Upper lobe of left lung (tissue), 6 donors: Measurements from ENCODE around the gene SPSB1. TPM values are rescaled to one million over a fixed set of nuclear protein-coding genes. Genes with fewer than 3 reads are reported as not detected.

Experiments
- ATAC-seq, 2 donors: fragments of 200-7000 bp; cut with Tn5 transposase; one replicate each; pipeline ENCODE4 v1.9.1; 2022; ENCODE audit warnings: mild to moderate bottlenecking in 2 of 2, moderate library complexity in 2 of 2; ENCODE audit not compliant: low FRiP score in 2 of 2
- DNase-seq, 2 donors: peaks; one replicate each; pipeline ENCODE4 v3.0.0-alpha.2; 2019 to 2020
- H3K27ac ChIP-seq, 4 donors: fragments of 200-600 bp; sonication (generic); one replicate each; pipeline ENCODE4 v1.5.1; 2016 to 2019
- H3K27me3 ChIP-seq, 4 donors: fragments of 200-600 bp; sonication (generic); one replicate each; pipeline ENCODE4 v1.5.1; 2017 to 2019
- H3K36me3 ChIP-seq, 4 donors: fragments of 200-600 bp; sonication (generic); one replicate each; pipeline ENCODE4 v1.5.1; 2016 to 2019
- H3K4me1 ChIP-seq, 4 donors: fragments of 200-600 bp; sonication (generic); one replicate each; pipeline ENCODE4 v1.5.1; 2018 to 2019
- H3K4me3 ChIP-seq, 4 donors: fragments of 200-600 bp; sonication (generic); one replicate each; pipeline ENCODE4 v1.5.1; 2017 to 2019; ENCODE audit warnings: mild to moderate bottlenecking in 2 of 4, moderate library complexity in 1 of 4
- H3K9me3 ChIP-seq, 4 donors: fragments of 200-600 bp; sonication (generic); one replicate each; pipeline ENCODE4 v1.5.1; 2018 to 2019
- CTCF ChIP-seq, 6 experiments: fragments of 450-650 bp in 4 of 6; fragments of 200-600 bp in 2 of 6; sonication (generic) in 2 of 6; IDR thresholded peaks; one replicate each; pipeline ENCODE4 v1.5.1; 2016 to 2019; ENCODE audit warnings: antibody characterized with exemption in 6 of 6
- EP300 ChIP-seq, 4 donors: sonication (generic); formaldehyde crosslinking; IDR thresholded peaks; one replicate each; pipeline ENCODE4 v1.5.1; 2017; ENCODE audit warnings: antibody characterized with exemption in 4 of 4, control low read depth in 2 of 4
- POLR2A ChIP-seq, 4 donors: fragments of 450-650 bp; IDR thresholded peaks; one replicate each; pipeline ENCODE4 v1.5.1; 2016 to 2017; ENCODE audit warnings: antibody characterized with exemption in 4 of 4, mild to moderate bottlenecking in 2 of 4
- POLR2AphosphoS5 ChIP-seq, 2 donors: sonication (generic); formaldehyde crosslinking; IDR thresholded peaks; one replicate each; pipeline ENCODE4 v1.5.1; 2017; ENCODE audit warnings: antibody characterized with exemption in 2 of 2
- WGBS, 2 donors: methylation state at CpG; one replicate each; pipeline ENCODE4 v1.1.5; 2017 to 2018; 5-methylcytosine and 5-hydroxymethylcytosine counted together
- total RNA-seq, 6 donors: library from RNA; depleted of rRNA in 4 of 6; stranded (reverse); fragments of >200 nt in 4 of 6; gene quantifications; one replicate each; pipeline versions ENCODE4 v1.1.0 to v1.2.1, GENCODE V29; 2016 to 2021
- donor health status: DM: no; HTN: no; CAD: no; lungs with moderate emphysema.
- donor health status: DM: no; HTN: yes; CAD: no; lungs with severe emphysema.

Gene SPSB1
- total RNA-seq, 6 donors from 2014 or later: 21.0 to 49.1 (median 30.3) TPM

GRCh38 chr1:9306006-9306405 is 13.3 kb downstream of the SPSB1 start:
- TF ChIP-seq POLR2A (IDR thresholded peaks at IDR 0.05) (no peak), POLR2AphosphoS5 (IDR thresholded peaks at IDR 0.05) (no peak), CTCF (IDR thresholded peaks at IDR 0.05) (no peak), EP300 (IDR thresholded peaks at IDR 0.05) (no peak)
- H3K27me3 ChIP-seq: no peaks in the 10 kb centered on the region
- H3K9me3 ChIP-seq: no peaks in the 10 kb centered on the region
- DNase-seq (no peak), ATAC-seq (no peak)
- H3K36me3 ChIP-seq: no peaks in the 10 kb centered on the region
- 89 to 91% methylated on average over 6 to 14 of the region's 14 CpGs for WGBS, 2 donors
- H3K4me3 ChIP-seq: no peak overlapping the region
- peaks cover 22 to 48% (median 31%) of the 10 kb centered on the region in 4 donors for H3K4me1 ChIP-seq
- H3K27ac ChIP-seq: no peak overlapping the region

GRCh38 chr1:9307303-9307702 is 14.6 kb downstream of the SPSB1 start:
- TF ChIP-seq EP300 (IDR thresholded peaks at IDR 0.05) (no peak), CTCF (IDR thresholded peaks at IDR 0.05) (no peak), POLR2AphosphoS5 (IDR thresholded peaks at IDR 0.05) (no peak), POLR2A (IDR thresholded peaks at IDR 0.05) (no peak)
- DNase-seq (no peak), ATAC-seq (no peak)
- WGBS, 2 donors: 87 to 94% methylated on average over 10 of the region's 10 CpGs
- Histone ChIP-seq H3K27ac (no peak overlapping the region), H3K4me3 (no peak overlapping the region), H3K27me3 (no peaks in the 10 kb centered on the region), H3K36me3 (no peaks in the 10 kb centered on the region), H3K4me1 (peaks cover 18 to 35% (median 23%) of the 10 kb centered on the region in 4 donors), H3K9me3 (no peaks in the 10 kb centered on the region)

GRCh38 chr1:9308236-9308785 is 15.6 kb downstream of the SPSB1 start:
- WGBS, 2 donors: 83% methylated on average over 6 to 9 of the region's 9 CpGs
- Histone ChIP-seq H3K27me3 (no peaks in the 10 kb centered on the region), H3K4me3 (no peak overlapping the region), H3K27ac (no peak overlapping the region), H3K9me3 (no peaks in the 10 kb centered on the region), H3K36me3 (no peaks in the 10 kb centered on the region), H3K4me1 (peaks cover 8 to 29% (median 13%) of the 10 kb centered on the region in 4 donors)
- DNase-seq (no peak), ATAC-seq (no peak)
- TF ChIP-seq CTCF (IDR thresholded peaks at IDR 0.05): no peak
- no peak for TF ChIP-seq POLR2AphosphoS5 (IDR thresholded peaks at IDR 0.05)
- no peak for TF ChIP-seq POLR2A (IDR thresholded peaks at IDR 0.05)
- TF ChIP-seq EP300 (IDR thresholded peaks at IDR 0.05): no peak

GRCh38 chr1:9309080-9309479 is 16.4 kb downstream of the SPSB1 start:
- ATAC-seq: no peak
- no peak for TF ChIP-seq POLR2A (IDR thresholded peaks at IDR 0.05)
- TF ChIP-seq CTCF (IDR thresholded peaks at IDR 0.05): no peak
- Histone ChIP-seq H3K4me3 (no peak overlapping the region), H3K27ac (no peak overlapping the region), H3K36me3 (no peaks in the 10 kb centered on the region), H3K27me3 (no peaks in the 10 kb centered on the region), H3K9me3 (no peaks in the 10 kb centered on the region), H3K4me1 (peaks cover under 1 to 26% (median 6%) of the 10 kb centered on the region in 4 donors)
- WGBS, 2 donors: 90 to 94% methylated on average over 8 of the region's 8 CpGs
- no peak for DNase-seq

- Histone ChIP-seq H3K4me1 (peaks cover 0 to 30% (median 4%) of the 10 kb centered on the region in 4 donors), H3K4me3 (no peak overlapping the region), H3K9me3 (no peaks in the 10 kb centered on the region), H3K36me3 (no peaks in the 10 kb centered on the region), H3K27ac (no peak overlapping the region), H3K27me3 (no peaks in the 10 kb centered on the region)
- no peak for DNase-seq
- TF ChIP-seq POLR2A (IDR thresholded peaks at IDR 0.05) (no peak), EP300 (IDR thresholded peaks at IDR 0.05) (no peak), CTCF (IDR thresholded peaks at IDR 0.05) (no peak), POLR2AphosphoS5 (IDR thresholded peaks at IDR 0.05) (no peak)
- no peak for ATAC-seq
- WGBS, 2 donors: 93 to 100% methylated on average over 2 to 7 of the region's 7 CpGs
Measured at GRCh38 chr1:9309991-9310390, 17.3 kb downstream of the SPSB1 start.
